Embryonic facial prominence (tissue), 1 donor: Measurements from ENCODE around the gene ZNF467.

Source experiments
- DNase-seq: peaks from one replicate; pipeline ENCODE4 v3.0.0-alpha.2; 2016; ENCODE audit errors: extremely low spot score

ZNF467 gene

DNA sequence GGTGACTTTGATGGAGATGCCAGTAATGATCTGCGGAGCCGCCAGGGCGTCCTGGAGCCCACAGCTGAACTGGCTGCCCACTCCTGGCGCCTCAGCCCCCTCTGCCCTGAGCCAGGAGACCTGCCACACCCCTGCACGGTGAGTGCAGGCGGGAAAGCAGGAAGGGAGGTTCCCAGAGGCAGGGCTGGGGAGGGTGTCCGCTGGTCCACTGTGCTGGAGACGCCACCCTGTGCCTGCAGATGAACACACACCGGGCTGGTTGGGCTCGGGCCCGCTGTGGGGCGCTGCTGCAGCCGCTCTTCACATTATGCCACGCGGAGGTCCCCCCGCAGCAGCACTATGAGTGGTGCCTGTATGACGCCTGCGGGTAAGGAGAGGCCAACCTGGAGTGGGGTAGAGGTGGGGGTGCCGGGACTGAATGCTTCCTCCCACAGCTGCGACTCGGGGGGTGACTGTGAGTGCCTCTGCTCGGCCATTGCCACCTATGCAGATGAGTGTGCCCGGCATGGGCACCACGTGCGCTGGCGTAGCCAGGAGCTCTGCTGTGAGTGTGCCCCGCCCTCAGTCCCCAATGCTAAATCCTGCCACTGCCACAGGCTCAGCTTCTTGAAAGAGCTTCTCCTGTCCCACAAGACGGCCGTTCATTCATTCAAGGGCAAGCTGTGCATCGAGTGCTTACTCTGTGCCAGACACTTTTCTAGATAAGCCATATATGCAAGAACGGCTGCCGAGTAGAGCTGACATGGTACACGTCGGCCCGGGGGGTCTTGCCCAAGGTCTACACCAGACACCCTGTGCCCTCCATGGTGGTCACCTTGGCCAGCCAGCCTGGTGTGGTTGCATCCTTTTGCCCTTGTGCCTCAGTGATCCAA, 14.3 kb upstream of the ZNF467 start:
- DNase-seq: no peak

DNA sequence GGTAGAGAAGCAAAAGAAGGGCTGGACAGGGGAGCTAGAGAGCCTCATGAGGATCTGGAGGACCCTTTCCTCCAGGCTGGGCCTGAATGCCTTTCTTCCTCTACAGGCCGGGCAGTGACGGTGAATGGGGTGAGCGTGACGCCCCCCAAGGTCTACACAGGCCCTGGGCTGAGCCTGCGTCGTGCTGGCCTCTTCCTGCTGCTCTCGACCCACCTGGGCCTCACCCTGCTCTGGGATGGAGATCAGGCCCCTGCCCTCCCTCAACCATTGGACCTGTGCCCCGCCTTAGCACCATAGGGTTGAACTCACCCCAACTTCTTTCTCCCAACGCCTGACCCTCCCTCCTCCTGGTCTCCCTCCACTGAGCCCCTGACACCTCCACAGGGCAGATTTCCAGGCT, 12.6 kb upstream of the ZNF467 start:
- no peak for DNase-seq

- DNase-seq: no peak
Measured at GRCh38 chr7:149785402-149785801, 12.0 kb upstream of the ZNF467 start.

DNA sequence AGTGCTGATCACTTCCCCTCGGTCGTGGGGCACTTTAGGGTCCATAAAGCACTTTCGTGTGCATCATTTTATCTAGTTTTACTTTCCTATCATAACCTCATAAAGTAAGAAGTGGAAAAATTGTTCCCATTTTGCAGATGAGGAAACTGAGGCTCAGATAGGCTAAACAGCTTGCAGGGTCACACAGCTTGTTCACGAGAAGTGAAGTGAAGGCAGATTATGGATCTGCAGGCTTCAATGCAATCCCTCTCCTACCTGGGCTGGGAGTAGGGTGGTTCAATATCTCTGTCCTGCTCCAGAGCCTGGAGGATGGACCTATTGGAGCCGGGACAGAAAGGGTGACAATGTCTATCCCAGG, 10.8 kb upstream of the ZNF467 start:
- no peak for DNase-seq

DNA sequence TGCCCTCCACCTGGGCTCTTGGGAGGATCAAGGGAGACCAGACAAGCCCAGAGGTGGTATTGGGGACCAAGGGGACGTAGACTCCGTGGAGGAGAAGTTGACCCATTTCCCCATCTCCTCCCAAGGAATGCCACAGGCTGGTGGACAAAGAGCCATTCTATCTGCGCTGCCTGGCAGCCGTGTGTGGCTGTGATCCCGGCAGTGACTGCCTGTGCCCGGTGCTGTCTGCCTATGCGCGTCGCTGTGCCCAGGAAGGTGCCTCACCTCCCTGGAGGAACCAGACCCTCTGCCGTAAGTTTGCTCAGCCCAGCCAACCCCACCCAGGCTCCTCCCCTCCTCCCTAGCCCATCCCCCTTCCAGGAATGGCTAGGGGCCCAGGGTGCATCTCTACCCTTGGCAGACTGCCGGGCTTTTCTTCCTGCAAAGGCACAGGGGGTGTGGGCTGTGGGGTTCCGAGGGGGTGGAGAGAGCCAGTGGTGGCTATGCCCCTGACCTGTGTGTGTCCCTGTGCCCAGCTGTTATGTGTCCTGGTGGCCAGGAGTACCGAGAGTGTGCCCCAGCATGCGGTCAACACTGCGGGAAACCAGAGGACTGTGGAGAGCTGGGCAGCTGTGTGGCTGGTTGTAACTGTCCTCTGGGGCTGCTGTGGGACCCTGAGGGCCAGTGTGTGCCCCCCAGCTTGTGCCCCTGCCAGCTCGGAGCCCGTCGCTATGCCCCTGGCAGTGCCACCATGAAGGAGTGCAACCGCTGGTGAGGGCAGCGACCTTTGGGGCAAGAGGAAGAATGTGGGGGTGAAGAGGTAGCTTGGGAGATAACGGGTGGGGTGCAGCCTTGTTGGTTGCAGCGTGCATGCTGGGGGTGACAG, 10.2 kb upstream of the ZNF467 start:
- no peak for DNase-seq

DNA sequence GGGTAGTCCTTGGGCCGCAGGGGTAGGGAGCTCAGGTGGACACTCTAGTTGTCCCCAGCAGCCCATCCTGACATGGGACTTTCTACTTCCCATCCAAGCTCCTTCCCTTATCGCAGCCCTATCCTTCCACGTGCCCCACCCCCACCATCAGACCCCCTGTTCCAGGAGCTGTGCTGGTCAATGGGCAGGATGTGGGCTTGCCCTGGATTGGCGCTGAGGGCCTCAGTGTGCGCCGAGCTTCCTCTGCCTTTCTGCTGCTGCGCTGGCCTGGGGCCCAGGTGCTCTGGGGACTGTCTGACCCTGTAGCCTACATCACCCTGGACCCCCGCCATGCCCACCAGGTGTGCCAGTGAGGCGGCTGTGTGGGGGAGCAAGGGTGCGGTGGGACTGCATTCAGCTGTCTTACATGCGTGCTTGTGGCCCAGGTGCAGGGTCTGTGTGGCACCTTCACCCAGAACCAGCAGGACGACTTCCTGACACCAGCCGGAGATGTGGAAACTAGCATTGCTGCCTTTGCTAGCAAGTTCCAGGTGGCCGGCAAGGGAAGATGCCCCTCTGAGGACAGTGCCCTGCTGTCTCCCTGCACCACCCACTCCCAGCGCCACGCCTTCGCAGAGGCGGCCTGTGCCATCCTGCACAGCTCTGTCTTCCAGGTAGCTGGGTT, 9.4 kb upstream of the ZNF467 start:
- no peak for DNase-seq

- DNase-seq: no peak
Measured at GRCh38 chr7:149781921-149782320, 8.5 kb upstream of the ZNF467 start.

DNA sequence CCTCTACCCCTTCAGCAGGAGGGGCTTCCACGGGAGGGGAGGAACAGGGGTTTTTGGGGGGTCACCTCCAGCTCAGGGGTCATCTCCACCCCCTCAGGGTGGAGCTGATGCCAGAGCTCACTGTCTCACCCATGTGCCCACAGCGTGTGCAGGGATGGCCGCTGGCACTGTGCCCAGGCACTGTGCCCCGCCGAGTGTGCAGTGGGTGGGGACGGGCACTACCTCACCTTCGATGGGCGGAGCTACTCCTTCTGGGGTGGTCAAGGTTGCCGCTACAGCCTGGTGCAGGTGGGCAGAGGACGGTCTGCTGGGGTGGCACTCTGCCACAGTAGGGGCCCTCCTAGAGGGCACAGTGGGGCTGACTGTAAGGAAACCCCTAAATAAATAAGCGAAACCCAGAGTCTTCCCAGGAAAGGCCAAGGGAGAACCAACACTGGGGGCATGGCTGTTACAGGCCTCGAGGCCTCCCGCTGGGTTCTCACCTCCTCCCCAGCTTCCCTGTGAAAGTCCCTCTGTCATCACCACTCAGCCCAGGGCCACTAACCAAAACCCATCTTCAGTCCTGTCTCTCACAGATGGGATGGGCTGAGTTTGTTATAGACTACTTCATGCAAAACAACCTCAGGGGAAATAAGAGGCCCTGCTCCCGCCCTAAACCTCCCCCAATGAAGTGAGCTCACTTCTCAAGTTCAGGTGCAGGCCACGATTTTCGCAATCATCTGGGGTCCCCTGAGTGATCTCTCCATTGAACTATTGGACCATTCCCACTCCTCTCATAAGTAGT, 7.4 kb upstream of the ZNF467 start:
- DNase-seq: no peak

GRCh38 chr7:149780056-149780455, 6.7 kb upstream of the ZNF467 start:
- DNase-seq: no peak

DNA sequence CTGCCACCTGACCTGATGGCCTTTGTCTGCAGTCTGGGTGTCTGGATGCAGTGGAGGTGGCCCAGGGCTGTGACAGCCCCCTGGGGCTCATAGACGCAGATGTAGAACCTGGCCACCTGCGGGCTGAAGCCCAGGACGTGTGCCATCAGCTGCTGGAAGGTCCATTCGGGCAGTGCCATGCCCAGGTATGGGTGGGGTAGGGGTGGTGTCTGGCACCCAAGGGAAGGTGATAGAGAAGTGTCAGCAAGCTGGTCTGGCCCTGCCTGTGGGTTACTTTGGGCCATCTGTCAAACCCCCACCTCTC, 6.1 kb upstream of the ZNF467 start:
- no peak for DNase-seq

DNA sequence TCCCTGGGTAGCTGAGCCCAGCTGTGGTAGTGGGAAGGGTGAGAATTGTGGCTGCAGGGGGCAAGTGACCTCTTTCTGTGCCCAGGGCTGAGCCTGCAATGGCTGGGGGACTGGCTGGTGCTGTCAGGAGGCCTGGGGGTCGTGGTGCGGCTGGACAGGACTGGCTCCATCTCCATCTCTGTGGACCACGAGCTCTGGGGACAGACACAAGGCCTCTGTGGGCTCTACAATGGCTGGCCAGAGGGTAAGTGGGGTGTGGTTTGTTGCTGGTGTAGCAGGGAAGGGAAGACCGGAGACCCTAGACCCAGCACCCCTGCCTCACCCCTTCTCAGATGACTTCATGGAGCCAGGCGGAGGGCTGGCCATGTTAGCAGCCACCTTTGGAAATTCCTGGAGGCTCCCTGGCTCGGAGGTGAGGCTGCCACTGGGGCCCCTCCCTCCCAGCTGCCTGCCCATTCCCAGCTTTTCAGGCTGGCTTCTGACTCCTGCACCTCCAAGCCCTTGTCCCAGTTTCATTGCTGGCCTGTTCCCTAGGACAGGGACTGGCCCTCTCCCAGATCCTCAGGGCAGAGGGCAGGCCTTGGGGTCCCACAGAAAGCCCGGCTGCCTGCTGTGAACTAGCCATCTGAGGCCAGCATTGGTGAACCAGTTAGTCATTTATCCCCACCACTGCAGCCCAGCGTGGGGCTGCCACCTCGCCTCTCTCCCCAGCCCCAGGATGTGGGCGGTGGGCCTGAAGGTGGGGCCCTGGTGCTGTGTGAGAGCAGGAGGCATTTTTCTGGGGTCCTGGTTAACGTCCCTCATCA, 5.5 kb upstream of the ZNF467 start:
- no peak for DNase-seq

- no peak for DNase-seq
Measured at GRCh38 chr7:149778327-149778637, 4.9 kb upstream of the ZNF467 start.

GRCh38 chr7:149777551-149778326, 4.4 kb upstream of the ZNF467 start:
- DNase-seq: no peak

GRCh38 chr7:149776848-149777407, 3.5 kb upstream of the ZNF467 start:
- no peak for DNase-seq

DNA sequence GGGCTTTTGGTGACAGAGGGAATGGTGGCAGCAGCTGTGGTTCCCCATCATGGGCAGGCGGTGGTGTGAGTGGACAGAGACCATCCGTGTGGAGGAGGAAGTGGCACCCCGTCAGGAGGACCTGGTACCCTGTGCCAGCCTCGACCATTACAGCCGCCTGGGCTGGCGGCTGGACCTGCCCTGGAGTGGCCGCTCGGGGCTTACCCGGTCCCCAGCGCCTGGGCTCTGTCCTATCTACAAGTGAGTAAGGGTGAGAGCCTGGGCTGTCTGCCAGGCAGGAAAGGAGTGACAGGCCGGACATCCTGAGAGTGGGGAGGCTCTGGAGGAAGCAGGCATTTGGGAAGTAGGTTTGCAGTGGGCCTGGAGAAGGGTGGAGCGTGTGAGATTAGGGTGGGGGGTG, 2.9 kb upstream of the ZNF467 start:
- no peak for DNase-seq

- no peak for DNase-seq
Measured at GRCh38 chr7:149775176-149775556, 1.8 kb upstream of the ZNF467 start.

GRCh38 chr7:149774237-149775175, 1.1 kb upstream of the ZNF467 start:
- no peak for DNase-seq

- DNase-seq: no peak
Measured at GRCh38 chr7:149772956-149773434, 393 bp downstream of the ZNF467 start.
